Spleen (tissue), 11 donors: ENCODE data around the gene FBXO41. TPM values are rescaled to one million over a fixed set of nuclear protein-coding genes. Genes with fewer than 3 reads are reported as not detected.

Experiments used
- DNase-seq: peaks from one replicate; pipeline ENCODE4 v3.0.0-alpha.2; 2020
- H3K27ac ChIP-seq, 8 donors: fragments of 200-600 bp; sonication (generic) in 7 of 8; 1 replicate in 4 of 8; 2 replicates in 4 of 8; pipeline versions ENCODE4 v1.5.0 to v1.8.0; 2016 to 2021; ENCODE audit warnings: inconsistent platforms in 4 of 8, mild to moderate bottlenecking in 4 of 8, moderate library complexity in 1 of 8
- H3K27me3 ChIP-seq, 7 donors: fragments of 200-600 bp; sonication (generic) in 6 of 7; replicated peaks in 1 of 7; 1 replicate in 4 of 7; 2 replicates in 3 of 7; pipeline versions ENCODE4 v1.5.0 to v1.8.0; 2016 to 2021; ENCODE audit warnings: inconsistent platforms in 3 of 7, mild to moderate bottlenecking in 1 of 7
- H3K36me3 ChIP-seq, 6 donors: fragments of 200-600 bp; sonication (generic) in 5 of 6; 1 replicate in 4 of 6; 2 replicates in 2 of 6; pipeline versions ENCODE4 v1.5.0 to v1.8.0; 2016 to 2021; ENCODE audit warnings: inconsistent platforms in 2 of 6
- H3K4me1 ChIP-seq, 6 donors: fragments of 200-600 bp; sonication (generic) in 5 of 6; 1 replicate in 3 of 6; 2 replicates in 3 of 6; pipeline versions ENCODE4 v1.5.0 to v1.8.0; 2016 to 2021; ENCODE audit warnings: inconsistent platforms in 3 of 6
- H3K4me3 ChIP-seq, 8 donors: fragments of 200-600 bp; sonication (generic) in 7 of 8; 1 replicate in 4 of 8; 2 replicates in 4 of 8; pipeline versions ENCODE4 v1.5.0 to v1.8.0; 2016 to 2021; ENCODE audit warnings: inconsistent platforms in 4 of 8, mild to moderate bottlenecking in 4 of 8, moderate library complexity in 2 of 8
- H3K9me3 ChIP-seq, 8 donors: fragments of 200-600 bp; sonication (generic) in 7 of 8; 1 replicate in 4 of 8; 2 replicates in 4 of 8; pipeline versions ENCODE4 v1.5.0 to v1.8.0; 2016 to 2021; ENCODE audit warnings: inconsistent platforms in 4 of 8
- CTCF ChIP-seq, 11 experiments: fragments of 200-600 bp in 7 of 11; fragments of 450-650 bp in 4 of 11; sonication (generic) in 4 of 11; IDR thresholded peaks in 8 of 11; conservative IDR thresholded peaks in 3 of 11; 1 replicate in 7 of 11; 2 replicates in 4 of 11; pipeline versions ENCODE4 v1.4.0 to v1.8.0; 2016 to 2021; ENCODE audit warnings: antibody characterized with exemption in 11 of 11, inconsistent platforms in 4 of 11, mild to moderate bottlenecking in 1 of 11
- POLR2A ChIP-seq, 3 donors: fragments of 450-650 bp; IDR thresholded peaks; one replicate each; pipeline ENCODE4 v1.5.1; 2017; ENCODE audit warnings: antibody characterized with exemption in 3 of 3, mild to moderate bottlenecking in 1 of 3
- POLR2AphosphoS5 ChIP-seq, 3 donors: sonication (generic); formaldehyde crosslinking; IDR thresholded peaks; one replicate each; pipeline ENCODE4 v1.5.1; 2017; ENCODE audit warnings: antibody characterized with exemption in 3 of 3
- WGBS, 5 donors: extraction: QIAGEN DNeasy Blood & Tissue Kit in 3 of 5; methylation state at CpG; one replicate each; pipeline versions ENCODE4 v1.1.5 to v1.1.7; 2013 to 2018; 5-methylcytosine and 5-hydroxymethylcytosine counted together
- intact Hi-C: fragments of 100-400 bp; cut with DNase I; formaldehyde crosslinking; loops from one replicate; pipeline ENCODE4 v1.15.0; 2023; ENCODE audit warnings: low total_unique reads
- polyA plus RNA-seq, 3 donors: library from polyadenylated mRNA; stranded (reverse); fragments of 200-250 nt; gene quantifications; one replicate each; pipeline ENCODE4 v1.2.1, GENCODE V29; 2013
- total RNA-seq, 7 donors: library from RNA; depleted of rRNA in 3 of 7; stranded (reverse); fragments of >200 nt in 3 of 7; fragmentation: NEBNext Ultra II Directional in 4 of 7; extraction: Animal tissue kit (Norgen Biotek cat#: 25700) in 4 of 7; gene quantifications; one replicate each; pipeline versions ENCODE4 v1.1.0 to v1.2.1, GENCODE V29; 2016 to 2021
- donor health status: healthy with polysubstance abuse.
- donor health status: DM: no; HTN: no; CAD: no; lungs with moderate emphysema.
- donor health status: DM: no; HTN: no; CAD: no.
- donor health status: Bipolar disorder and iron deficiency.
- donor health status: healthy.
- donor health status: DM: no; HTN: no; CAD: no.
- donor health status: DM: yes; HTN: yes; CAD: no.

Gene FBXO41
- total and polyA plus RNA-seq, 10 donors: 4.8 to 15.9 (median 12.6) TPM

GRCh38 chr2:73259704-73260337 is 24.5 kb downstream of the FBXO41 start:
- DNase-seq: no peak
- H3K27ac ChIP-seq: no peak overlapping the region
- H3K36me3 ChIP-seq: peaks cover 0 to 67% (median 16%) of the 10 kb centered on the region in 6 donors
- no peak overlapping the region for H3K4me3 ChIP-seq
- intact Hi-C loops: no loop called here
- no peak for TF ChIP-seq CTCF (IDR thresholded peaks at IDR 0.05 in 8 of 11, conservative IDR thresholded peaks at IDR 0.05 in 3 of 11)
- TF ChIP-seq POLR2A (IDR thresholded peaks at IDR 0.05): no peak
- TF ChIP-seq POLR2AphosphoS5 (IDR thresholded peaks at IDR 0.05): no peak
- H3K9me3 ChIP-seq: no peaks in the 10 kb centered on the region
- H3K4me1 ChIP-seq: peaks cover 0 to 6% (median 0%) of the 10 kb centered on the region in 6 donors
- no peaks in the 10 kb centered on the region for H3K27me3 ChIP-seq
- WGBS, 5 donors: 74 to 91% (median 77%) methylated on average over 4 of the region's 4 CpGs

- no peak for DNase-seq
- no peaks in the 10 kb centered on the region for H3K27me3 ChIP-seq
- no peak overlapping the region for H3K27ac ChIP-seq
- H3K36me3 ChIP-seq: peaks cover 0 to 67% (median 19%) of the 10 kb centered on the region in 6 donors
- no peak for TF ChIP-seq CTCF (IDR thresholded peaks at IDR 0.05 in 8 of 11, conservative IDR thresholded peaks at IDR 0.05 in 3 of 11)
- TF ChIP-seq POLR2AphosphoS5 (IDR thresholded peaks at IDR 0.05): no peak
- no peak for TF ChIP-seq POLR2A (IDR thresholded peaks at IDR 0.05)
- no peaks in the 10 kb centered on the region for H3K9me3 ChIP-seq
- H3K4me3 ChIP-seq: no peak overlapping the region
- intact Hi-C loops: no loop called here
- H3K4me1 ChIP-seq: peaks cover 0 to 6% (median 0%) of the 10 kb centered on the region in 6 donors
- 91 to 95% (median 93%) methylated on average over 8 of the region's 8 CpGs for WGBS, 5 donors
These were observed 25.0 kb downstream of the FBXO41 start for GRCh38 chr2:73259276-73259675.

- no peak overlapping the region for H3K27ac ChIP-seq
- peaks cover 0 to 67% (median 23%) of the 10 kb centered on the region in 6 donors for H3K36me3 ChIP-seq
- no peaks in the 10 kb centered on the region for H3K9me3 ChIP-seq
- intact Hi-C loops: no loop called here
- H3K4me3 ChIP-seq: no peak overlapping the region
- H3K27me3 ChIP-seq: no peaks in the 10 kb centered on the region
- H3K4me1 ChIP-seq: peaks cover 0 to 6% (median 0%) of the 10 kb centered on the region in 6 donors
- no peak for DNase-seq
- TF ChIP-seq POLR2A (IDR thresholded peaks at IDR 0.05) (no peak), CTCF (IDR thresholded peaks at IDR 0.05 in 8 of 11, conservative IDR thresholded peaks at IDR 0.05 in 3 of 11) (no peak), POLR2AphosphoS5 (IDR thresholded peaks at IDR 0.05) (no peak)
- 92 to 98% (median 95%) methylated on average over 6 to 9 of the region's 9 CpGs; no CpG with 5 or more reads in 1 of the 5 donors for WGBS, 5 donors
These were observed 25.4 kb downstream of the FBXO41 start for GRCh38 chr2:73258913-73259215.

- H3K9me3 ChIP-seq: no peaks in the 10 kb centered on the region
- intact Hi-C loops: no loop called here
- H3K4me3 ChIP-seq: no peak overlapping the region
- H3K27me3 ChIP-seq: no peaks in the 10 kb centered on the region
- no peak for DNase-seq
- H3K4me1 ChIP-seq: peaks cover 0 to 6% (median 0%) of the 10 kb centered on the region in 6 donors
- no peak for TF ChIP-seq POLR2AphosphoS5 (IDR thresholded peaks at IDR 0.05)
- no peak for TF ChIP-seq POLR2A (IDR thresholded peaks at IDR 0.05)
- no peak for TF ChIP-seq CTCF (IDR thresholded peaks at IDR 0.05 in 8 of 11, conservative IDR thresholded peaks at IDR 0.05 in 3 of 11)
- 82 to 92% (median 89%) methylated on average over 5 to 8 of the region's 8 CpGs for WGBS, 5 donors
- peaks cover 0 to 67% (median 22%) of the 10 kb centered on the region in 6 donors for H3K36me3 ChIP-seq
- no peak overlapping the region for H3K27ac ChIP-seq
These were observed 25.9 kb downstream of the FBXO41 start for GRCh38 chr2:73258186-73258912.
